GM23338 (cell line): ENCODE data around the gene SYT15. TPM values are rescaled to one million over a fixed set of nuclear protein-coding genes. Genes with fewer than 3 reads are reported as not detected.

Experiments used
- ATAC-seq: fragments of 200-7000 bp; cut with Tn5 transposase; 3 replicates; pipeline ENCODE4 v1.9.1; 2020
- DNase-seq: peaks from one replicate; pipeline ENCODE4 v3.0.0-alpha.2; 2015; ENCODE audit warnings: low spot score
- H2AFZ ChIP-seq: fragments of 200-600 bp; sonication (generic); 2 replicates; pipeline ENCODE4 v1.8.0; 2016; ENCODE audit warnings: antibody characterized with exemption, mild to moderate bottlenecking, moderate library complexity
- H3F3A ChIP-seq: fragments of 200-600 bp; sonication (generic); replicated peaks from 2 replicates; pipeline ENCODE4 v1.8.0; 2017; ENCODE audit warnings: antibody characterized with exemption, mixed run types, low read depth
- H3K27ac ChIP-seq: fragments of 200-600 bp; sonication (generic); 2 replicates; pipeline ENCODE4 v1.6.1; 2016; ENCODE audit warnings: low read depth
- H3K27me3 ChIP-seq: fragments of 200-600 bp; sonication (generic); 2 replicates; pipeline ENCODE4 v1.8.0; 2016; ENCODE audit warnings: mild to moderate bottlenecking, mixed run types, moderate library complexity; ENCODE audit not compliant: insufficient read depth
- H3K36me3 ChIP-seq: fragments of 200-600 bp; sonication (generic); 2 replicates; pipeline ENCODE4 v1.8.0; 2016; ENCODE audit warnings: mild to moderate bottlenecking; ENCODE audit not compliant: insufficient read depth
- H3K4me1 ChIP-seq: fragments of 200-600 bp; sonication (generic); 2 replicates; pipeline ENCODE4 v1.8.0; 2016; ENCODE audit warnings: mild to moderate bottlenecking, moderate library complexity; ENCODE audit not compliant: insufficient read depth
- H3K4me2 ChIP-seq: fragments of 200-600 bp; sonication (generic); 2 replicates; pipeline ENCODE4 v1.7.1; 2017; ENCODE audit warnings: mixed run types
- H3K4me3 ChIP-seq: fragments of 200-600 bp; sonication (generic); 2 replicates; pipeline ENCODE4 v1.6.1; 2016; ENCODE audit warnings: mixed run types
- H3K79me2 ChIP-seq: fragments of 200-600 bp; sonication (generic); replicated peaks from 2 replicates; pipeline ENCODE4 v1.8.0; 2017; ENCODE audit warnings: mild to moderate bottlenecking; ENCODE audit not compliant: insufficient read depth
- H3K9me2 ChIP-seq: fragments of 200-600 bp; sonication (generic); 2 replicates; pipeline ENCODE4 v1.8.0; 2017; ENCODE audit not compliant: insufficient read depth
- H4K20me1 ChIP-seq: fragments of 200-600 bp; sonication (generic); replicated peaks from 2 replicates; pipeline ENCODE4 v1.8.0; 2017; ENCODE audit warnings: mild to moderate bottlenecking; ENCODE audit not compliant: insufficient read depth
- H3K27ac Mint-ChIP-seq: 2 replicates; pipeline ENCODE4 v1.8.0; 2020; ENCODE audit warnings: inconsistent platforms, mild to moderate bottlenecking, moderate library complexity, mixed read lengths
- H3K27me3 Mint-ChIP-seq: 3 replicates; pipeline ENCODE4 v1.8.0; 2022; ENCODE audit warnings: low read depth, mild to moderate bottlenecking, moderate library complexity, mixed read lengths, inconsistent platforms; ENCODE audit not compliant: insufficient read depth, poor library complexity
- H3K36me3 Mint-ChIP-seq: 3 replicates; pipeline ENCODE4 v1.8.0; 2021; ENCODE audit warnings: low read depth, mild to moderate bottlenecking, inconsistent platforms, moderate library complexity, mixed read lengths
- H3K4me1 Mint-ChIP-seq: 3 replicates; pipeline ENCODE4 v1.8.0; 2020; ENCODE audit warnings: mild to moderate bottlenecking, inconsistent platforms, mixed read lengths
- H3K4me3 Mint-ChIP-seq: 3 replicates; pipeline ENCODE4 v1.8.0; 2021; ENCODE audit warnings: moderate library complexity, mild to moderate bottlenecking, inconsistent platforms, mixed read lengths
- H3K9me3 Mint-ChIP-seq: 3 replicates; pipeline ENCODE4 v1.8.0; 2020; ENCODE audit warnings: moderate library complexity, mild to moderate bottlenecking, inconsistent platforms, mixed read lengths
- CREB1 ChIP-seq: fragments of 250-450 bp; sonication (Bioruptor Pico); IDR thresholded peaks from 2 replicates; pipeline ENCODE4 v1.5.0; 2020; ENCODE audit warnings: low read depth, mild to moderate bottlenecking, moderate library complexity
- ETS1 ChIP-seq: IDR thresholded peaks from 2 replicates; pipeline ENCODE4 v1.6.1; 2016; ENCODE audit warnings: antibody characterized with exemption
- EZH2 ChIP-seq: fragments of 200-600 bp; sonication (generic); IDR thresholded peaks from one replicate; pipeline ENCODE4 v1.8.0; 2017; ENCODE audit warnings: antibody characterized with exemption, mild to moderate bottlenecking, low read depth; ENCODE audit not compliant: unreplicated experiment
- EZH2phosphoT487 ChIP-seq: fragments of 200-600 bp; sonication (generic); IDR thresholded peaks from one replicate; pipeline ENCODE4 v1.8.1; 2018; ENCODE audit warnings: antibody characterized with exemption; ENCODE audit not compliant: unreplicated experiment
- JUNB ChIP-seq: IDR thresholded peaks from one replicate; pipeline ENCODE4 v1.6.1; 2016; ENCODE audit warnings: antibody characterized with exemption; ENCODE audit not compliant: unreplicated experiment
- NANOG ChIP-seq: IDR thresholded peaks from 2 replicates; pipeline ENCODE4 v1.6.1; 2016; ENCODE audit warnings: antibody characterized with exemption, borderline replicate concordance
- POLR2AphosphoS5 ChIP-seq: IDR thresholded peaks from 2 replicates; pipeline ENCODE4 v1.6.1; 2016; ENCODE audit warnings: antibody characterized with exemption, low read depth
- STAT1 ChIP-seq: IDR thresholded peaks from one replicate; pipeline ENCODE4 v1.6.1; 2016; ENCODE audit warnings: antibody characterized with exemption; ENCODE audit not compliant: unreplicated experiment
- ZNF114 ChIP-seq: fragments of 250-450 bp; sonication (Bioruptor Pico); IDR thresholded peaks from 2 replicates; pipeline ENCODE4 v1.5.0; 2020; ENCODE audit warnings: mild to moderate bottlenecking, moderate library complexity
- ZNF331 ChIP-seq: fragments of 250-450 bp; sonication (Bioruptor Pico); IDR thresholded peaks from 2 replicates; pipeline ENCODE4 v1.5.0; 2020; ENCODE audit warnings: low read depth, mild to moderate bottlenecking, moderate library complexity
- polyA plus RNA-seq: library from polyadenylated mRNA; unstranded; fragments of >200 nt; fragmentation: Nextera tagmentation; extraction: Ambion mirVana; gene quantifications from 2 replicates; pipeline ENCODE4 v1.2.1, GENCODE V29; 2016
- total RNA-seq: library from RNA; depleted of rRNA; stranded (reverse); fragments of >200 nt; shearing (Covaris generic); gene quantifications from 2 replicates; pipeline ENCODE4 v1.2.3, GENCODE V29; 2014
- TF ChIP-seq, protein P1 (sequence below): fragments of 250-450 bp; sonication (Bioruptor Pico); IDR thresholded peaks from 2 replicates; pipeline ENCODE4 v1.5.0; 2020; ENCODE audit warnings: mild to moderate bottlenecking, moderate library complexity
- TF ChIP-seq, protein P2 (sequence below): IDR thresholded peaks from one replicate; pipeline ENCODE4 v1.6.1; 2018; ENCODE audit warnings: antibody characterized with exemption; ENCODE audit not compliant: unreplicated experiment
- TF ChIP-seq, protein P3 (sequence below), 2 experiments: fragments of 200-600 bp in 1 of 2; sonication (generic) in 1 of 2; conservative IDR thresholded peaks; 2 replicates each; pipeline versions ENCODE4 v1.5.1 to v1.6.1; 2016 to 2017; ENCODE audit warnings: antibody characterized with exemption in 2 of 2, low read depth in 2 of 2, mild to moderate bottlenecking in 2 of 2, moderate library complexity in 1 of 2

SYT15 gene
- total and polyA plus RNA-seq, 2 experiments from 2014 or later = 1.5 TPM; not detected in 1

GRCh38 chr10:46538155-46538554 lies 40.8 kb upstream of the SYT15 start:
- no peaks in the 10 kb centered on the region for H3K79me2 ChIP-seq
- ATAC-seq (no peak), DNase-seq (no peak)
- Mint-ChIP-seq H3K9me3 (no peaks in the 10 kb centered on the region), H3K27me3 (peaks cover 22% of the 10 kb centered on the region), H3K4me1 (peaks cover 26% of the 10 kb centered on the region), H3K4me3 (no peak overlapping the region), H3K36me3 (no peaks in the 10 kb centered on the region; the same call in 2 of the 3 replicates), H3K27ac (no peak overlapping the region)
- H3F3A ChIP-seq = 0 out of 2 replicates have a peak, but pooled peaks cover 2% of the 10 kb centered on the region
- H3K9me2 ChIP-seq = peaks cover 9% of the 10 kb centered on the region; the same call in 1 of the 2 replicates
- H2AFZ ChIP-seq = no peak overlapping the region
- no peak overlapping the region for H3K4me2 ChIP-seq
- H4K20me1 ChIP-seq = peaks cover 3% of the 10 kb centered on the region; the same call in 1 of the 2 replicates
- H3K27ac ChIP-seq = no peak overlapping the region
- H3K36me3 ChIP-seq = no peaks in the 10 kb centered on the region
- no peaks in the 10 kb centered on the region; the same call in 1 of the 2 replicates for H3K27me3 ChIP-seq
- TF ChIP-seq, protein P1, sequence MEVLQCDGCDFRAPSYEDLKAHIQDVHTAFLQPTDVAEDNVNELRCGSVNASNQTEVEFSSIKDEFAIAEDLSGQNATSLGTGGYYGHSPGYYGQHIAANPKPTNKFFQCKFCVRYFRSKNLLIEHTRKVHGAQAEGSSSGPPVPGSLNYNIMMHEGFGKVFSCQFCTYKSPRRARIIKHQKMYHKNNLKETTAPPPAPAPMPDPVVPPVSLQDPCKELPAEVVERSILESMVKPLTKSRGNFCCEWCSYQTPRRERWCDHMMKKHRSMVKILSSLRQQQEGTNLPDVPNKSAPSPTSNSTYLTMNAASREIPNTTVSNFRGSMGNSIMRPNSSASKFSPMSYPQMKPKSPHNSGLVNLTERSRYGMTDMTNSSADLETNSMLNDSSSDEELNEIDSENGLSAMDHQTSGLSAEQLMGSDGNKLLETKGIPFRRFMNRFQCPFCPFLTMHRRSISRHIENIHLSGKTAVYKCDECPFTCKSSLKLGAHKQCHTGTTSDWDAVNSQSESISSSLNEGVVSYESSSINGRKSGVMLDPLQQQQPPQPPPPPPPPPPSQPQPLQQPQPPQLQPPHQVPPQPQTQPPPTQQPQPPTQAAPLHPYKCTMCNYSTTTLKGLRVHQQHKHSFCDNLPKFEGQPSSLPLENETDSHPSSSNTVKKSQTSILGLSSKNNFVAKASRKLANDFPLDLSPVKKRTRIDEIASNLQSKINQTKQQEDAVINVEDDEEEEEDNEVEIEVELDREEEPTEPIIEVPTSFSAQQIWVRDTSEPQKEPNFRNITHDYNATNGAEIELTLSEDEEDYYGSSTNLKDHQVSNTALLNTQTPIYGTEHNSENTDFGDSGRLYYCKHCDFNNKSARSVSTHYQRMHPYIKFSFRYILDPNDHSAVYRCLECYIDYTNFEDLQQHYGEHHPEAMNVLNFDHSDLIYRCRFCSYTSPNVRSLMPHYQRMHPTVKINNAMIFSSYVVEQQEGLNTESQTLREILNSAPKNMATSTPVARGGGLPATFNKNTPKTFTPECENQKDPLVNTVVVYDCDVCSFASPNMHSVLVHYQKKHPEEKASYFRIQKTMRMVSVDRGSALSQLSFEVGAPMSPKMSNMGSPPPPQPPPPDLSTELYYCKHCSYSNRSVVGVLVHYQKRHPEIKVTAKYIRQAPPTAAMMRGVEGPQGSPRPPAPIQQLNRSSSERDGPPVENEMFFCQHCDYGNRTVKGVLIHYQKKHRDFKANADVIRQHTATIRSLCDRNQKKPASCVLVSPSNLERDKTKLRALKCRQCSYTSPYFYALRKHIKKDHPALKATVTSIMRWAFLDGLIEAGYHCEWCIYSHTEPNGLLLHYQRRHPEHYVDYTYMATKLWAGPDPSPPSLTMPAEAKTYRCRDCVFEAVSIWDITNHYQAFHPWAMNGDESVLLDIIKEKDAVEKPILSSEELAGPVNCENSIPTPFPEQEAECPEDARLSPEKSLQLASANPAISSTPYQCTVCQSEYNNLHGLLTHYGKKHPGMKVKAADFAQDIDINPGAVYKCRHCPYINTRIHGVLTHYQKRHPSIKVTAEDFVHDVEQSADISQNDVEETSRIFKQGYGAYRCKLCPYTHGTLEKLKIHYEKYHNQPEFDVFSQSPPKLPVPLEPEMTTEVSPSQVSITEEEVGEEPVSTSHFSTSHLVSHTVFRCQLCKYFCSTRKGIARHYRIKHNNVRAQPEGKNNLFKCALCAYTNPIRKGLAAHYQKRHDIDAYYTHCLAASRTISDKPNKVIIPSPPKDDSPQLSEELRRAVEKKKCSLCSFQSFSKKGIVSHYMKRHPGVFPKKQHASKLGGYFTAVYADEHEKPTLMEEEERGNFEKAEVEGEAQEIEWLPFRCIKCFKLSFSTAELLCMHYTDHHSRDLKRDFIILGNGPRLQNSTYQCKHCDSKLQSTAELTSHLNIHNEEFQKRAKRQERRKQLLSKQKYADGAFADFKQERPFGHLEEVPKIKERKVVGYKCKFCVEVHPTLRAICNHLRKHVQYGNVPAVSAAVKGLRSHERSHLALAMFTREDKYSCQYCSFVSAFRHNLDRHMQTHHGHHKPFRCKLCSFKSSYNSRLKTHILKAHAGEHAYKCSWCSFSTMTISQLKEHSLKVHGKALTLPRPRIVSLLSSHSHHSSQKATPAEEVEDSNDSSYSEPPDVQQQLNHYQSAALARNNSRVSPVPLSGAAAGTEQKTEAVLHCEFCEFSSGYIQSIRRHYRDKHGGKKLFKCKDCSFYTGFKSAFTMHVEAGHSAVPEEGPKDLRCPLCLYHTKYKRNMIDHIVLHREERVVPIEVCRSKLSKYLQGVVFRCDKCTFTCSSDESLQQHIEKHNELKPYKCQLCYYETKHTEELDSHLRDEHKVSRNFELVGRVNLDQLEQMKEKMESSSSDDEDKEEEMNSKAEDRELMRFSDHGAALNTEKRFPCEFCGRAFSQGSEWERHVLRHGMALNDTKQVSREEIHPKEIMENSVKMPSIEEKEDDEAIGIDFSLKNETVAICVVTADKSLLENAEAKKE (CRISPR knock-in tag) = no peak
- TF ChIP-seq ETS1 (no peak), EZH2 (no peak), JUNB (no peak), NANOG (no peak), STAT1 (no peak), ZNF114 (CRISPR knock-in tag) (no peak), EZH2phosphoT487 (no peak), ZNF331 (CRISPR knock-in tag) (no peak), POLR2AphosphoS5 (no peak), CREB1 (CRISPR knock-in tag) (no peak)
- TF ChIP-seq, protein P2, sequence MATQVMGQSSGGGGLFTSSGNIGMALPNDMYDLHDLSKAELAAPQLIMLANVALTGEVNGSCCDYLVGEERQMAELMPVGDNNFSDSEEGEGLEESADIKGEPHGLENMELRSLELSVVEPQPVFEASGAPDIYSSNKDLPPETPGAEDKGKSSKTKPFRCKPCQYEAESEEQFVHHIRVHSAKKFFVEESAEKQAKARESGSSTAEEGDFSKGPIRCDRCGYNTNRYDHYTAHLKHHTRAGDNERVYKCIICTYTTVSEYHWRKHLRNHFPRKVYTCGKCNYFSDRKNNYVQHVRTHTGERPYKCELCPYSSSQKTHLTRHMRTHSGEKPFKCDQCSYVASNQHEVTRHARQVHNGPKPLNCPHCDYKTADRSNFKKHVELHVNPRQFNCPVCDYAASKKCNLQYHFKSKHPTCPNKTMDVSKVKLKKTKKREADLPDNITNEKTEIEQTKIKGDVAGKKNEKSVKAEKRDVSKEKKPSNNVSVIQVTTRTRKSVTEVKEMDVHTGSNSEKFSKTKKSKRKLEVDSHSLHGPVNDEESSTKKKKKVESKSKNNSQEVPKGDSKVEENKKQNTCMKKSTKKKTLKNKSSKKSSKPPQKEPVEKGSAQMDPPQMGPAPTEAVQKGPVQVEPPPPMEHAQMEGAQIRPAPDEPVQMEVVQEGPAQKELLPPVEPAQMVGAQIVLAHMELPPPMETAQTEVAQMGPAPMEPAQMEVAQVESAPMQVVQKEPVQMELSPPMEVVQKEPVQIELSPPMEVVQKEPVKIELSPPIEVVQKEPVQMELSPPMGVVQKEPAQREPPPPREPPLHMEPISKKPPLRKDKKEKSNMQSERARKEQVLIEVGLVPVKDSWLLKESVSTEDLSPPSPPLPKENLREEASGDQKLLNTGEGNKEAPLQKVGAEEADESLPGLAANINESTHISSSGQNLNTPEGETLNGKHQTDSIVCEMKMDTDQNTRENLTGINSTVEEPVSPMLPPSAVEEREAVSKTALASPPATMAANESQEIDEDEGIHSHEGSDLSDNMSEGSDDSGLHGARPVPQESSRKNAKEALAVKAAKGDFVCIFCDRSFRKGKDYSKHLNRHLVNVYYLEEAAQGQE = no peak
- TF ChIP-seq, protein P3, sequence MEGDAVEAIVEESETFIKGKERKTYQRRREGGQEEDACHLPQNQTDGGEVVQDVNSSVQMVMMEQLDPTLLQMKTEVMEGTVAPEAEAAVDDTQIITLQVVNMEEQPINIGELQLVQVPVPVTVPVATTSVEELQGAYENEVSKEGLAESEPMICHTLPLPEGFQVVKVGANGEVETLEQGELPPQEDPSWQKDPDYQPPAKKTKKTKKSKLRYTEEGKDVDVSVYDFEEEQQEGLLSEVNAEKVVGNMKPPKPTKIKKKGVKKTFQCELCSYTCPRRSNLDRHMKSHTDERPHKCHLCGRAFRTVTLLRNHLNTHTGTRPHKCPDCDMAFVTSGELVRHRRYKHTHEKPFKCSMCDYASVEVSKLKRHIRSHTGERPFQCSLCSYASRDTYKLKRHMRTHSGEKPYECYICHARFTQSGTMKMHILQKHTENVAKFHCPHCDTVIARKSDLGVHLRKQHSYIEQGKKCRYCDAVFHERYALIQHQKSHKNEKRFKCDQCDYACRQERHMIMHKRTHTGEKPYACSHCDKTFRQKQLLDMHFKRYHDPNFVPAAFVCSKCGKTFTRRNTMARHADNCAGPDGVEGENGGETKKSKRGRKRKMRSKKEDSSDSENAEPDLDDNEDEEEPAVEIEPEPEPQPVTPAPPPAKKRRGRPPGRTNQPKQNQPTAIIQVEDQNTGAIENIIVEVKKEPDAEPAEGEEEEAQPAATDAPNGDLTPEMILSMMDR (conservative IDR thresholded peaks at IDR 0.05; ENCODE audit: low read depth in 2 of 2) = no peak
- H3K4me3 ChIP-seq = no peak overlapping the region
- peaks cover 20% of the 10 kb centered on the region for H3K4me1 ChIP-seq
